ENCODE measurements around the gene IGSF5. TPM values are rescaled to one million over a fixed set of nuclear protein-coding genes. Genes with fewer than 3 reads are reported as not detected.

Gene IGSF5
- total and polyA plus RNA-seq, 2 of the 4 experiments (the other 2 are of a cell fraction), result not detected

GRCh38 chr21:39712273-39712672, 32.7 kb upstream of the IGSF5 start:
- H3K56ac ChIP-seq (ENCODE audit: extremely low read depth, insufficient read depth, low read length), result no peak overlapping the region
- no peak overlapping the region for H3K14ac ChIP-seq (replicated peaks; ENCODE audit: low read depth, low read length)
- ChIA-PET POLR2A (ENCODE audit: unreplicated experiment) (no interaction called here), CTCF (no interaction called here)
- no peak for ATAC-seq (ENCODE audit: low read depth)
- no peak overlapping the region for H3K4me3 ChIP-seq (ENCODE audit: insufficient read depth, low read depth, low read length)
- H3K18ac ChIP-seq (ENCODE audit: low read depth, low read length), result no peak overlapping the region
- no peak overlapping the region for H3K4me2 ChIP-seq (ENCODE audit: low read depth, low read length)
- H3K9me1 ChIP-seq (ENCODE audit: insufficient read depth, low read length), result no peaks in the 10 kb centered on the region
- H2BK5ac ChIP-seq (ENCODE audit: low read depth, low read length, poor library complexity, severe bottlenecking), result no peak overlapping the region
- no peak overlapping the region for H4K5ac ChIP-seq (ENCODE audit: low read depth, low read length)
- H2AFZ ChIP-seq (replicated peaks; ENCODE audit: low read length, poor library complexity), result no peak overlapping the region
- H3K79me1 ChIP-seq (ENCODE audit: low read depth in 1 of 2, low read length in 2 of 2), result no peaks in the 10 kb centered on the region
- H3K27me3 ChIP-seq (ENCODE audit: control insufficient read depth, insufficient read depth, low read length), result no peaks in the 10 kb centered on the region
- no peak overlapping the region for H2BK15ac ChIP-seq (ENCODE audit: low read depth, low read length)
- no peak overlapping the region for H2BK20ac ChIP-seq (ENCODE audit: low read depth, low read length)
- in situ Hi-C loops (cut with MboI; ENCODE audit: low sequenced_read_pairs), result no loop called here
- no peak overlapping the region for H2BK120ac ChIP-seq (ENCODE audit: low read depth, low read length)
- dilution Hi-C loops (cut with HindIII; ENCODE audit: low sequenced_read_pairs, unreplicated experiment), result loop anchor here (25.0 kb wide), 1 partner anchor 200 kb away; no protein-coding TSS in a partner anchor
- intact Hi-C loops (cut with micrococcal nuclease), result no loop called here
- H3K23ac ChIP-seq (ENCODE audit: low read depth, low read length), result no peak overlapping the region
- WGBS, 2 experiments (ENCODE audit: extremely low coverage in 2 of 2, insufficient read length in 1 of 2), result no CpG with 5 or more reads among the region's 7 CpGs
- no peaks in the 10 kb centered on the region for H4K20me1 ChIP-seq (ENCODE audit: insufficient read depth, low read length)
- no peaks in the 10 kb centered on the region for H3K36me3 ChIP-seq (ENCODE audit: control insufficient read depth, insufficient read depth, low read length)
- BruUV-seq (replicated peaks), result no TSS peak
- H3K9ac ChIP-seq (ENCODE audit: low read depth, low read length), result no peak overlapping the region
- no peak overlapping the region for H3K27ac ChIP-seq (ENCODE audit: insufficient read depth, low read length)
- no peak for DNase-seq
- no peaks in the 10 kb centered on the region for H3K9me3 ChIP-seq (ENCODE audit: control insufficient read depth, insufficient read depth, low read length)
- TF ChIP-seq RCOR1 (IDR thresholded peaks at IDR 0.05; ENCODE audit: insufficient replicate concordance, low read length), result no peak
- TF ChIP-seq FOS (IDR thresholded peaks at IDR 0.05; ENCODE audit: low read depth, low read length), result no peak
- TF ChIP-seq USF2 (IDR thresholded peaks at IDR 0.05; ENCODE audit: low read depth, low read length), result no peak
- no peak overlapping the region for H4K91ac ChIP-seq (ENCODE audit: insufficient read depth, low read depth, low read length)
- H2AK9ac ChIP-seq (replicated peaks; ENCODE audit: low read depth, low read length, poor library complexity), result no peak overlapping the region
- no peak overlapping the region for H4K8ac ChIP-seq (ENCODE audit: low read depth in 2 of 2, low read length in 2 of 2)
- H3K4ac ChIP-seq (ENCODE audit: low read depth, low read length), result no peak overlapping the region
- no peaks in the 10 kb centered on the region for H3K4me1 ChIP-seq (ENCODE audit: control insufficient read depth, insufficient read depth, low read length)
- no peak overlapping the region for H2AK5ac ChIP-seq (ENCODE audit: low read depth, low read length)

All from IMR-90 (cell line).